K562 (cell line): ENCODE data around the gene TIMM44. TPM values are rescaled to one million over a fixed set of nuclear protein-coding genes. Genes with fewer than 3 reads are reported as not detected.

Source experiments
- ESRRB ChIP-seq: fragments of 250-450 bp; sonication (Bioruptor Pico); IDR thresholded peaks from 2 replicates; pipeline ENCODE4 v1.5.0; 2020; ENCODE audit warnings: mild to moderate bottlenecking, moderate library complexity, borderline replicate concordance
- FOXA3 ChIP-seq, 2 experiments: fragments of 450-650 bp in 1 of 2; sonication (generic) in 1 of 2; formaldehyde crosslinking; IDR thresholded peaks in 1 of 2; conservative IDR thresholded peaks in 1 of 2; 2 replicates each; pipeline versions ENCODE4 v1.4.0 to v1.8.0; 2020 to 2022; ENCODE audit warnings: mild to moderate bottlenecking in 2 of 2, missing genetic modification reagents in 1 of 2
- ZNF407 ChIP-seq: fragments of 450-650 bp; IDR thresholded peaks from 2 replicates; pipeline ENCODE4 v1.6.1; 2016; ENCODE audit warnings: low read depth
- polyA plus RNA-seq, 8 experiments: library from polyadenylated mRNA; depleted of rRNA in 4 of 8; stranded (reverse) in 5 of 8; unstranded in 3 of 8; fragments of >200 nt; fragmentation: Nextera tagmentation in 2 of 8; fragmentation: Illumina TruSeq in 1 of 8; extraction: Ambion mirVana in 2 of 8; extraction: Trizol in 1 of 8; gene quantifications; 2 replicates each; pipeline versions ENCODE4 v1.2.1 to v1.2.3, GENCODE V29; 2011 to 2014; ENCODE audit warnings: inconsistent platforms in 1 of 8, missing spikeins in 1 of 8
- total RNA-seq, 7 experiments: library from RNA; depleted of rRNA in 6 of 7; stranded (reverse); fragments of >200 nt in 6 of 7; fragmentation: Illumina TruSeq in 2 of 7; extraction: Trizol in 2 of 7; gene quantifications; 2 replicates each; pipeline versions ENCODE4 v1.2.1 to v1.2.3, GENCODE V29; 2011 to 2021; ENCODE audit warnings: low replicate concordance in 1 of 7

The TIMM44 gene
- total and polyA plus RNA-seq, 9 of the 15 experiments (the other 6 are each of a cell fraction or from before 2014, with no cell fraction given) = 10.3 to 231 (median 89.3) TPM

- TF ChIP-seq ZNF407 (no peak), ESRRB (CRISPR knock-in tag) (no peak), FOXA3 (CRISPR knock-in tag; conservative IDR thresholded peaks at IDR 0.05 in 1 of 2, IDR thresholded peaks at IDR 0.05 in 1 of 2) (no peak)
These were observed 10.1 kb downstream of the TIMM44 start (continued) for GRCh38 chr19:7933411-7933810.
